NCI-H2171 (cell line): ENCODE measurements around the gene PPP1R1A.

Source experiments
- DNase-seq: peaks from one replicate; lab custom pipeline; 2025; lab: John Stamatoyannopoulos, UW

The PPP1R1A gene

DNA sequence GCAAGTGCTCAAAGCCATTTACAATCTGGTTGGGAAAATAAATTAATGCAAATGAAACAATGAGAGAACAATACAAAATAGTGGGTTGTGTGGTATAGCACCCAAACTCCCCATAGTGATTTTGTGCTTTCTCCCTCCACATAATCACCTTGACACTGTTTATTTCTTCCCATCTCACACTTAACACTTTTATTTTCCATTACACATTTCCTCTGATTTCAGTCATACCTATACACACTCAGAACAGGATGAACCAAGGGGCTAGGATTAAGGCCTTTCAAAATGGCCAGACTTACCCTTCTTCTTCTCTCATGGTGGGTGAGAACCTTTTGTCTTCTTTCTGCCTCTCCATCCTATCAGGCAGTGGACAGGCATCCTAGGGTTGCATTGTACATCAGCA, 53.0 kb downstream of the PPP1R1A start:
- DNase-seq: no peak

DNA sequence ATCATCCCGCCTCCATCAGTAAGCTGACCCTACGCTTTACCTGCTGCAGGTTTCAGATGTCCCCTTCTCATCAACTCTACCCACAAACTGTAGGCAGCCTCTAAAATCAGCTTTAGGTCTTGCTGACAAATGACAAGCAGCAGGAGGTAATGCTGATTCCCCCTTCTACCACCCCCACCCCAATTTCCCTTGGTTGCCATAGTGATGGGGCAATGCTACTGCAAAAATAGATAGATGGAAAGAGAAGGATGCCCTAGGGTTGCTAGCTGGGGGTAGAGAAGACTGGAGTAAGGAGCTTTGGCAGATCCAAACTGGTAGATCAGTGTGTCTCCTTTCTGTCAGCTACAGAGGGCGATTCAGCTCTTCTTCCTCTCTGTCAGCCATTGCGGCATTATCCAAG, 58.9 kb downstream of the PPP1R1A start:
- no peak for DNase-seq
